IPS-NIHi7 (cell line): ENCODE measurements around the gene RET.
A peak's percentile ranks its signal among the peaks of the same experiment; 100 is the strongest.
"Not testable (repeated sequence)": the region's sequence is repeated elsewhere in the genome, so short reads cannot be mapped to it uniquely, and the experiment has no call there.

Experiments
- DNase-seq: peaks from one replicate; pipeline ENCODE4 v3.0.0; 2012; ENCODE audit warnings: mixed read lengths; ENCODE audit errors: extremely low spot score

Gene RET

DNA sequence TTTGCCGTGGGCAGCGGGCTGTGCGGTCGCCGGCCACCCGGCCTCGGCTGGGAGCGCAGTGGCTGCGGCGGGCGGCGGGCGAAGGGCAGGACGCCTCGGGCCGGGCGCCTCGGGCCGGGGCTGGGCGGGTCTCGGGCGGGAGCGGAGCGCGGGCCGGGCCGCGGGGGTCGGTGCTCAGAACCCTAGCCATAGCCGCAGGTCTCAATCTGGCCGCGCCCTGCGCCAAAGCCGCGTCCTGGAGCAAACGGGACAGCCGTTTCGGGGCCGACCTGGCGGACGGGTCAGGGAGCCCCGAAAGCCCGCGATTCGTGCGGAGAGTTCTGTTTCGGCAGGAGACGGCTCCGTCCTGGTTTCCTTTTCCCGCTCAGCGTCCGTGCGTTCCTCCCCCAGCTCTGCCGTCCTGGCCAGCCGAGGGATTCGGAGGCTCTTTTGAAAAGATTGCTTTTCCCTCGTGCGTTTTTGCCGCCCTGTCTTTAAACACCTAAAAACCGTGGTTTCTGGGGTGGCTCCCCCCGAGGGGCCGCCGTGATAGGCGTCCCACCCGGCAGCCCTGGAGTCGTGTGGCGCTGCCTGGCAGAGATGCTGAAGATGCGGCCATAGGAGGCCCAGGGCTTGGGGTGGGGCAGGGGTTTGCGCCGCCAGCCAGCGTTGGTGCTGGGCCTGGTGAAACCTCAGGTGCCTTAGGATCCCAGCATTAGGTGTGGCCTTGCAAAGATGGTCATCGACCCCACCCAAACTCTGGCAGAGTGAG lies 727 bp downstream of the RET start:
- no peak for DNase-seq

DNA sequence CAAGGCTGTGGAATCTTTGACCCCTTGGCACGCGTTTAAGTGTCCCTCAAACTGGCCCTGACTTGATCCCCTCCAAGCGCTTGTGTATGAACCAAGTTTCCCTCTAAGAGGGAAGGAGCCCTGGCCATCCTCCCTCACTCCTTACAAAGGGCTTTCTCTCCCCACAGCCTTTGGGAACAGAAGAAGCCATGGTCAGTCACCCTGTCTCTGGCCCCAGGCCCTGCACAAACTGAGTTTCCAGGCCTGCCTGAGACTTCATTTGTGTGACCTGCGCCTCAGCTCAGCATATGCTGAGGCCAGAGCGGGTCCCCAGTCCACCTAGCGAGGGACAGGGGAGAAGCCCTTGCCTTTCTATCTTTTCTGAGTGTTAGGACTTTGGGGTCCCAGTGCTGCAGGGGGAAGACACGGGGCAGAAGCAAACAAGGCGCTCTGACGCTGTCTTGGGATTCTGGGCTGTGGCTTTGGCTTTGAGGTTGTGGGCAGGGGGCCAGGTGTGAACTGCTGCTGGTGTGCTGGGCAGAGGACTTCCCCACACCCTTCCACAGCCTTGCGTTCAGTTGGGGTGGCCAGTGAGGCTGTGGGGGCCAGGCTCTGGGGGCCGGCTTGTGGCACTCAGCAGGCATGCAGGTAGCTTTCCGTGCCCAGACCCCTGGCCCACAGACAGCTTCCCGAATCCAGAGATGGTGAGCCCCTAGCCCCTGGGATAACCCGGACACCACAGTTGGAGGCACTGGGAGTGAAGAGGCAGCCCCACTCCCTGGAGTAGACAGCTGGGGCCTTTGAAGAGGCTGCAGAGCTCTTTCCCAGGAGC lies 1.5 kb downstream of the RET start:
- DNase-seq = no peak

DNA sequence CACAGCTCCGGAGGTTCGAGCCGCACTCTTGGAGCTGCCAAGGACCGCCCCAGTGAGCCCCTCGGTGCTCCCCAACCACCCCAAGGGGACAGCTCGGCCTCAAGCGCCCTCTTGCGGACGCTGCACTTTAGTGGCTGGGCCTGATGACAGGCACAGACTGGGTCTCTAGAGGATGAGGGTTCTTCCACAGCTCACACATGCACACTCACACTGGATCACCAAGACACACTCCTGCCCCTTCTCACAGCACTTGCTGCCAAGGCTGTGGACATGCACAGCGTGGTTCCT lies 2.1 kb downstream of the RET start:
- DNase-seq = peak; percentile 84

DNA sequence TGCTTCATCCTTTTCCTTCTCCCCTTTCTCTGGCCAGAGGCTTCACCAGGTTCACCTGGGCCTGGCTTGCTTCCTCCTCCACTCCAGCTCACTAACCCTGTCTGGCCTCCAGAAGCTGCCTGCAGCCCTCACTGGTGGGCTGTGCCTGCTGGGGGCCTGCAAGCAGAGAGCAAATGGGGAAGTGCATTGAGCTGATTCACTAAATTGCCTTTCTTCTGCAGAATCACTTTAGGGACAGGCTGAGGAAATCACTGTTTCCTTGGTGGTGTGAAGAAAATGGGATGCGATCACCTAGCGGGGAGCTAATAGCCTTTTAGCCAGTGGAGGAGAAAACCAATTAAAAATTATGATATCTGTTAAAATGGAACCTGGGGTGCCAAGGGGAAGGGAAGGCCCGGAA lies 3.0 kb downstream of the RET start:
- no peak for DNase-seq

DNA sequence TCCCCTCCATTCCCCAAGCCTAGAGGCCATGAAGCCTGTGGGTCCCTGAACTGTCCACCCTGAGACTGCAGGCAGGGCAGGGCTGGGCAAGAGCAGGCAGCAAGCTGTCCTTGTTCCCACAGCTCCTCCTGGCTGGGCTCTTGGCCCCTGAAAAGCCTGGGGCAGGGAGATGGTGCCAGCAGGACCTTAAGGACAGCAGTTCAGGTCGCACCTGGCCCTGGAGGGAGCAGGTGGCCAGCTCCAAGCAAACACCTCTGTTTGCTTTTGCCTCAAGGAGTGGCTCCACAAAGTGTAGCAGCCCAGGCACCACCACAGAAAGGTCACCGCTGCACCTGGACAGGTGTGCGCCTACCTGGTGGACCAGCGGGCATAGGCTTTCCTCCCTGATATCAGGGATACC lies 5.2 kb downstream of the RET start:
- no peak for DNase-seq

DNA sequence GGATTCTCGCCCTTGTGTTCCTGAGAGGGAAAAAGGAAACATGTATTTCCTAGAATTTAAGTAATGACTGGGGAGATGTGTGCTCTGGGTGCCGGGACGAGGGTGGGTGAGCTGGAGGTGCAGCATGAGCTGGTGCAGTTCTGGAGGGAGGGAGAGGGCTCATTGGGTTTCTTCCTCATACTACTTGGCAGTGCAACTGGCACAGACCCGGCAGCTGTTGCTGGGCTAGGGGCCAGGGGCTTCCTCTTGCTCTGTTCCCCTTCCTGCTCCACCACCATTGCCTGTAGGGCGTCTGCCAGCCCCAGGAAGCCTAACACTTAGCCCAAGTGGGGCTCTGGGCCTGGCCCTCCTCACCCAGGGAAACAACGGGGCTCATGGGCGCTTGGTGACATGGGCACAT lies 5.9 kb downstream of the RET start:
- no peak for DNase-seq

DNA sequence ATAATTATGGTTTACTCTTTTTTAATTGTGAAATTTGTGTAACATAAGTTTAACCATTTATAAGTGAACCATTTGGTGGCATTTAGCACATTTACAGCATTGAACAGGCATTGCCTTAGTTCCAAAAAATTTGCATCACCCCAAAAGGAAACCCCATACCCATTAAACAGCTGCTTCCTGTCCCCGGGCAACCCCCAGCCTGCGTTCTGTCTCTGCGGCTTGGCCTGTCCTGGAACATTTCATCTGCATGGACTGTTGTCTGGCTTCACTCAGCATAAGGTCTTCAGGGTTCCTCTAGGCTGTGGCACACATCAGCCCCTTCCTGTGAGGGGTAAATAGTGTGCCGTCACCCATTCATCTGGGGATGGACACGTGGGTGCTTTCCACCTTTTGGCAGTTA lies 6.9 kb downstream of the RET start:
- DNase-seq = no peak

DNA sequence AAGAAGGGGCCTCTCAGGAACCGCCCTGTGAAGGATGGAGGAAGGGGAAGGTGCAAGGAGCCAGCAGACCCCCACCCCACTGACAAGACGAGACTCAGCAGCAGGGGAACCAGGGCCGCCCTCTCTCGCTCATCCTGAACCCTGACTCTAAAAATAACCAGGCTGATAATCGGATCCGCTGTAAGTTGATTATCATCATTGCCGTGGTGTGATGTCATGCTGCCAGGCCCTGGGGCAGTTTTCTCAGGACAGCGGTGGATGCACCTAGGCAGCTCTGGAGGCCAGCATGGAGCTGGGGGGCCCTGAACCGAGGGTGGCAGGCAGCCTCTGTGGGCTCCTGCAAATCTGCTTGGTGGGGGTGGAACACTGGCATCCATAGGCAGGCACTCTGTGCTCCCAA lies 7.9 kb downstream of the RET start:
- DNase-seq = no peak

DNA sequence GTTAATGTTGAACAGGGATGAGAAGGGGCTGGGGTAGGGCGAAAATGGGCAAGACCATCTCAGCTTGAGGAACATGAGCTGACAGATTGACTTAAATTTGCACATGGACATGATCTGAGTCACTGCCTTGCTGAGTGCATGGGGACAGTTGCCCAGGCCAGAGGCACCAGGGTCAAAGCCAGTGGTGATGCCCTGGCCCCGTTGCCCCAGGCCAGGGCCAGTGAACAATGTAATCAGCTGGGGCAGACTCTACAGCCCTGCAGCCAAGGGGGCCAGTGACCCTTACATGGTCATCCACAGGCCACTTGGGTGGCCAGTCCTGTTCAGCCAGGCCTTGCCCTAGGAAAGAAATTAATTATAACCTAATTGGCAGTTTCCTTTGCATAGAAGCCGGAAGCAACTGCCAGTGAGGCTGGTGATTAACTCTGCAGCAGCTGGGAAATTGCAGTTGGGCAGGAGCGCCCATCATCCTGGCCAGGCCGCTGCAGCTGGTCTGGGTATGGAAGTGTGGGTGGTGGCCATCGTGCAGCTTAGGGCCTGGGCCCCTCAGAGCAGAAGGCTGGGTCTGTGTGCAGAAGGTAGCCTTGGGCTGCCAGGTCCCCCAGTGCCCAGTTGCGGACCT lies 9.6 kb downstream of the RET start:
- DNase-seq = no peak

DNA sequence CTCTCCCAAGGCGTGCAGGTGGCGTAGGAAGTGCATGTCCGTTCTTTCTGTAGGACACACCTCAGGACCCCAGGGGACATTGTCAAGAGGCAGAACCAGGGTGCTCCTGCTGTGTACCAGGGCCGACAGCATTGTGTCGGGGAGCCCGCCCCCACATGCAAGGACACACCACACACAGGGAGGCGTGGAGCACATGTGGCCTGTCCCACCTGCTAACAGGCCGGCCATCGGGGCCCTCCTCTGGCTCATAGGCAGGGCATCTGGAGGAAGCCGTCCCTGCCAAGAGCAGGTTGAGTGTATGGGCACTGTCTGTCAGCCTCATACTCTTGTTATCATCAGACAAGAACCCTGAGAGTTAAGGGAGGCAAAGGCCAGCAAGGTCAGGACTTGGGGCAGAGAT lies 12.7 kb downstream of the RET start:
- DNase-seq = no peak

DNA sequence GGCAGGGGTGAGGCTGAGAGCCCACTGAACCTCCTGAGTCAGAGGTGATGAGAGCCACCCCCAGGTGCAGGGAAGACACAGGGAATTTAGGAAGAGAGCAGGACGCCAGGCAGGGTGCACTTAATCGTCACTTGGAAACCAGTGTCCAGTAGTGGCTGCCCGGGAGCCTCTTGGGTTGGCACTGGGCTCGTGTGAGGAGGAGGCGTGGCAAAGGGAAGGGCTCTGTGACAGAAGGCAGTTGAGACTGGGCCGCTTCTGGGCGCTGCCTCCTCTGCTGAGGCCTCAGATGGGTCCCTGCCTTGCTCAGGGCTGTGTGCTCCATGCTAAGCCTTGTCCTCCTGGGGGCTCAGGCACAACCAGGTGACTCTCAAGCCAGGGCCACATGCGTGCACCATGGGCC lies 13.3 kb downstream of the RET start:
- no peak for DNase-seq

DNA sequence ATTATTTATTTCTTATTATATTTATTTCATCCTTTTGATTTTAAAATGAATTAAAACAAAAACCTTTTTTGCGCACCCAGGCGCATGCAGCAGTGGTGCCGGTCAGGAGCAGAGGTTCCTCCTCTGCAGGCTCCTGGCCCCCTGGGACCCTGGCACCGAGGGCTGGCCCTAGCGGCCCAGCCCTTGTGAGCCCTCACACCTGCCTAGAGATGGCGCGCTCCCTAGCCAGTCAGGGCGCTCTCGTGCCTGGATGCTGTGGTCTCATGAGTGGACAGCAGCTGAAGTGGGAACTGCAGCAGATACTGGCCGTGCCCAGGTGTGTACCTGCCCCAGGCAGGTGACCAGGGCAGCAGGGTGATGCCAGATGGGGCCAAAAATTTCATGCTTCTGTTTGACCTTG lies 13.8 kb downstream of the RET start:
- no peak for DNase-seq

DNA sequence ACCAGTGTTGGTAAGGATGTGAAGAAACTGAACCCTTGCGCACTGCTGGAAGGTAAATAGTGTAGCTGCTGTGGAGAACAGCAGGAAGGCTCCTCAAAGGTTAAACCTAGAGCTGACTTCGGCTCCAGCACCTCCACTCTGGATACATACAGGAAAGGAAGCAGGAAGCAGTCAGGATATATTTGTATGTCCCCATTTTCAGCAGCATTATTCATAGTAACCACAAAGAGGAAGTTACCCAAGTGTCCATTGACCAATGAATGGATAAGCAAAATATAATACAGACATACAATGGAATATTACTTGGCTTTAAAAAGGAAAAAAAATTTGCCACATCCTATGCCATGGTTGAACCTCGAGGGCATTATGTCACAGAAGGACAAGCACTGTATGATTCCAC lies 15.0 kb downstream of the RET start:
- no peak for DNase-seq

DNA sequence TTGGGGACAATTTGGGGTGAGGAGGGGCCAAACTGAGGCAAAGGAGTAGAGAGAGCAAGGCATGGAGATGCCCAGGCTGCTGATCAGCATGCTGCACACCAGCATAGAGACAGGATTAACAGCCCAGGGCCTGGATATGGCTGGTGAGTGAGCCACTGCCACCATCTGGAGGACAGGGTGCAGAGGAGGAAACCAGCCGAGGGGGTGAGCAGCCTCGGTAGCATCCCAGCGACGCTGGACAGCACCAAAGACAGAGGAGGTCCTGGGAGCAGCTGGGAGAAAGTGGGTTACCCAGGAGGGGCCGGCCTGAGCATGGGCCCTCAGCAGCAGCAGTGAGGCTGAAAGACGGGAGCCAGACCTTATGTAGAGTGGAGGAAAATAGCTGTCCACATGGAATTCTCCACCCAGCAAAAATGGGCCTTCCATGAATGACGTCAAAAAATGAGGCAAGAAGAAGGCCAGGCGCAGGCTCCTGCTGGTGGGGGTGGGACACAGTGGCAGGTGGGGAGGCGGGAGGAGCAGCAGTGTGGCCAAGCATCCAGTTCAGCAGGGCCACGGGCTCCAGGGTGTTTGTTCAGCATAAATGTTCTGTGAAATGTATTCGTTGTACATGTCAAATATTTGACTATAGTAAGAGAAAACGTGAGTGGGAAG lies 16.7 kb downstream of the RET start:
- peak; percentile 81 for DNase-seq

DNA sequence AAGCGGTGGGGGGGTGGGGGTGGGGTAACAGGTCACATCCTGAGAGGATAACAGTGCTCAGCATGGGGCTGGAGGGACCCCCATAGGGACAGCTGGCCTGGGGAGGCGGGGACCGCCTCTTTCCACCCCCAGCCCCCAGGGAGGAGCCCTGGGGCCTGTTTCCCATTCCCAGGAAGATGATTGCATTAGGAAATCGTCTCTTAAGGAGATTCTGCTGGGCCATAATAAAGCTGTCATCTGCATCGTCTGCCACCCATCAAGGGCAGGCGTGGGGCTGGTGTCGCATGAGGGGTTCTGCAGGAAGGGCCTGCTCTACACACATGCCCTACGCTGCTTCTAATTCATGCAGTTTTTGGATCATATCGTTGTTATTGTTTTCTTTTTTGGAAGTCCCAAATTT lies 17.2 kb downstream of the RET start:
- DNase-seq = no peak

DNA sequence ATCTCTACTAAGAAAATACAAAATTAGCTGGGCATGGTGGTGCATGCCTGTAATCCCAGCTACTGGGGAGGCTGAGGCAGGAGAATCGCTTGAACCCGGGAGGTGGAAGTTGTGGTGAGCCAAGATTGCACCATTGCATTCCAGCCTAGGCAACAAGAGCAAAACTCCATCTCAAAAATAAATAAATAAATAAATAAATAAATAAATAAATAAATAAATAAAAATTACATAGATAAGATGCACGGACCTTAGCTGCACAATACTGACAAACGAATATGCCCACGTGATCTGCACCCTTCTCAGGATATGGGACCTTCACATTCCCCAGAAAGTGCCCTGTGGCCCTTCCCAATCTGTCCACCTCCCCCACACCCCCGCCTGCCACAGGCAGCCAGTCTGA lies 22.5 kb downstream of the RET start:
- not testable (repeated sequence) for DNase-seq

DNA sequence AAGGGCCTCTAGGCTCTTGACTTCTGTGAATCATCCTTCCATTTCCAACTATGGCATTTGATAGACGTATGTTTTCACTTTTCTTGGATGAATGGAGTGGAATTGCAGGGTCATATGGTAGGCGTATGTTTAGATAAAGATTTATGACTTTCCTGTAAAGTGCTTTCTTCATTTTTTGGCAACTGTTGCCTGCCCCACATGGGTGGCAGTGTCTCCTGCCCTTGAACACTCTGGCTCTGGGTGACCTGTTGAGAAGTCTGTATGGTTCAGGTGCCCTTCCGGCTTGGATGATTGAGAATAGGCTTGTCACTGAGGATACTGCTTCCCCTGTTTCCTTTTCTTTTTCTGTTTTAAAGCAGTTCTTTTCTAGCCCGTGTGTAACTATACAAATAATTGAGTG lies 23.1 kb downstream of the RET start:
- DNase-seq = no peak

DNA sequence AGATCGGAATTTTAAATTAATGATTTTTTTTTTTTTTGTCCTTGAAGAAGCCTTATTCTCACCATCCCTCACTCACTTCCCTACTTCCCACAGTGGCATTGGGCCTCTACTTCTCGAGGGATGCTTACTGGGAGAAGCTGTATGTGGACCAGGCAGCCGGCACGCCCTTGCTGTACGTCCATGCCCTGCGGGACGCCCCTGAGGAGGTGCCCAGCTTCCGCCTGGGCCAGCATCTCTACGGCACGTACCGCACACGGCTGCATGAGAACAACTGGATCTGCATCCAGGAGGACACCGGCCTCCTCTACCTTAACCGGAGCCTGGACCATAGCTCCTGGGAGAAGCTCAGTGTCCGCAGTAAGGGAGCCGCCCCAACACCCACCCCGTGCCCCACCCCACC lies 23.5 kb downstream of the RET start:
- DNase-seq = no peak

DNA sequence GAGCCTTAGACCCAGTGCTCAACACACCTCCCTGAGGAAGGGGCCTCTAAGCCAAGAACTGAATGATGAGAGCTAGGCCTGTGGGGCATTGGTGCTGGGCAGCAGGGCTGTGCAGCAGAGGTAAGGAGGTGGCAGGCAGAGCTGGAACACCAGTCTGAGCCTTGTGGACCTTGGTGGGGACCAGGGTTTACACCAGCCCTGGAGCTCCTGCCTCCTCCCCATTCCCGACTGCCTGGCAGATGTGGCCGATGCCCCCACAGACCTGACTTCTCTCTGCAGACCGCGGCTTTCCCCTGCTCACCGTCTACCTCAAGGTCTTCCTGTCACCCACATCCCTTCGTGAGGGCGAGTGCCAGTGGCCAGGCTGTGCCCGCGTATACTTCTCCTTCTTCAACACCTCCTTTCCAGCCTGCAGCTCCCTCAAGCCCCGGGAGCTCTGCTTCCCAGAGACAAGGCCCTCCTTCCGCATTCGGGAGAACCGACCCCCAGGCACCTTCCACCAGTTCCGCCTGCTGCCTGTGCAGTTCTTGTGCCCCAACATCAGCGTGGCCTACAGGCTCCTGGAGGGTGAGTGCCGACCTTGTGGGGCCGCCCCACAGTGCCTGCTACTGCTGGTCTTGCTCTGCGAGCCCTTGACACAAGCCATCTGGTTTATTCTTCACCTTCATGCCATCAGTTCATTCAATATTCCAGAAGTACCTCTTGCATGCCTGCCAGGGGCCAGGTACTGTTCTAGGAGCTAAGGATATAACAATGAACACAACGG lies 25.4 kb downstream of the RET start:
- DNase-seq = no peak

DNA sequence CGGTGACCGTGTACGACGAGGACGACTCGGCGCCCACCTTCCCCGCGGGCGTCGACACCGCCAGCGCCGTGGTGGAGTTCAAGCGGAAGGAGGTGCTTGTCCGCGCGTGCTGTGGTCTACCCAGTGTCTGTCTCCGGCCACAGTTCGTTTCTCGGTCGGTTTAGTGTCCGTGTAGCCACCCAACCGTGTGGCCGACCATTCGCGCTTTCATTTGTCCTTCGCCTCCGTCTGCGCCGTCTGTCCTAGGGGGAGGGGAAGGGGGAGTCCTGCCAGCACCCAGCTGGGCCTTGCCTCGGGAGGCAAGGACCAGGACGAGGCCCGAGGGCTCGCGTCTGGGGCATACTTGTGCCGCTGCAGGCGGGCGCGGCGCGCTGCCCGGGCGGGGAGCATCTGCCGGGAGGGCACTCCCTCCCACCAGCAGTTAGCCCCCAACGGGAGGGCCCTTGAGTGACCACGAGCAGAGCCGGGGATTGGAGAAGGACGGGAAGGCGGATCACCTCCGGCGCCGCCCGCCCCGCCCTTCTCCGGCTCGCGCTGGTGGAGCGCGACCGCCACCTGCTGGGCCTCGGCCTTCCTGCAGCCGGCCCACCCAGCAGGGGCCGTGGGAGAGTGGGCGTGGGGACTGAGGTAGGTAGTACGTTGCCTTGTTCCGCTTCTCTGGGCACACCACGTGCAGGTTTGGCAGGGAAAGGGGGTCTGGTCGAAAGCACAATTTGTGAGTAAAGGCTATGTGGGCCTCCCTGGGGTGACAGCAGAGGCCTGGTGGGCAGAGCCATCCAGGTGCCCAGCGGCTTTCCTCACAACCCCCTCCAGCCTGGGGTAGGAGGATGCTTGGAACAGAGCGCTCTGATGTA lies 28.5 kb downstream of the RET start:
- DNase-seq = peak; percentile 95

DNA sequence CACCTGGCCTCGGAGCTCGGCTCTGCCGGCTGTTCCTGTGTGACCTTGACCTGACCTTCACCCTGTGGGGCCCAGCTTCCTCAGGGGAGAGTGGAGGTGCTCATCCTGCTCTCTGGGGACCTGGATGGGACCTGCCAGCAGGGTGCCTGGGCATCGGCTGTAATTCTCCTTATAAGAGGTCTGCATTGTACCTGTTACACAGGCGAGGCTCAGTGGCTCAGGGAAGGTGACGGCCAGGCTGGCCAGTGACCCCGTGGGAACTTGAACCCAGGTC lies 29.0 kb downstream of the RET start:
- DNase-seq = no peak
